Chondrocyte (in vitro differentiated cells): ENCODE data around the gene CFAP45. TPM values are rescaled to one million over a fixed set of nuclear protein-coding genes. Genes with fewer than 3 reads are reported as not detected.
A peak's percentile ranks its signal among the peaks of the same experiment; 100 is the strongest.

Source experiments
- DNase-seq: peaks from one replicate; pipeline ENCODE4 v3.0.0; 2021; ENCODE audit warnings: mixed read lengths, low spot score
- H3K27ac Mint-ChIP-seq: one replicate; pipeline ENCODE4 v1.8.0; 2021; ENCODE audit warnings: mild to moderate bottlenecking, moderate library complexity, mixed read lengths; ENCODE audit not compliant: unreplicated experiment
- H3K27me3 Mint-ChIP-seq: 2 replicates; pipeline ENCODE4 v1.8.0; 2021; ENCODE audit warnings: low read depth, mixed read lengths
- H3K36me3 Mint-ChIP-seq: 2 replicates; pipeline ENCODE4 v1.8.0; 2021; ENCODE audit warnings: low read depth, mixed read lengths
- H3K4me1 Mint-ChIP-seq: 2 replicates; pipeline ENCODE4 v1.8.0; 2021; ENCODE audit warnings: low read depth, mild to moderate bottlenecking, mixed read lengths
- H3K4me3 Mint-ChIP-seq: one replicate; pipeline ENCODE4 v1.8.0; 2021; ENCODE audit warnings: mild to moderate bottlenecking, moderate library complexity, mixed read lengths; ENCODE audit not compliant: unreplicated experiment
- H3K9me3 Mint-ChIP-seq: 2 replicates; pipeline ENCODE4 v1.8.0; 2021; ENCODE audit warnings: low read depth, mixed read lengths
- CTCF ChIP-seq: fragments of 200-600 bp; sonication (generic); IDR thresholded peaks from 2 replicates; pipeline ENCODE4 v1.5.0; 2021; ENCODE audit warnings: antibody characterized with exemption, mild to moderate bottlenecking, moderate library complexity
- total RNA-seq: library from RNA; stranded (reverse); gene quantifications from 3 replicates; pipeline ENCODE4 v1.2.1, GENCODE V29; 2021

The CFAP45 gene
- total RNA-seq, 1 donor from 2014 or later, result 0.37 TPM

GRCh38 chr1:159917533-159918351 is 17.8 kb upstream of the CFAP45 start:
- Mint-ChIP-seq H3K4me3 (peak overlapping the region; percentile 13), H3K9me3 (no peaks in the 10 kb centered on the region), H3K27ac (peak overlapping the region; percentile 84), H3K27me3 (no peaks in the 10 kb centered on the region), H3K4me1 (peaks cover 91% of the 10 kb centered on the region), H3K36me3 (peaks cover 20% of the 10 kb centered on the region)
- DNase-seq, result no peak
- TF ChIP-seq CTCF, result no peak

GRCh38 chr1:159916242-159917051 is 16.5 kb upstream of the CFAP45 start:
- no peaks in the 10 kb centered on the region for H3K9me3 Mint-ChIP-seq
- peak overlapping the region; percentile 97 for H3K27ac Mint-ChIP-seq
- H3K27me3 Mint-ChIP-seq, result no peaks in the 10 kb centered on the region
- H3K4me1 Mint-ChIP-seq, result peaks cover 88% of the 10 kb centered on the region
- TF ChIP-seq CTCF, result no peak
- no peak for DNase-seq
- H3K4me3 Mint-ChIP-seq, result peak overlapping the region; percentile 18
- peaks cover 20% of the 10 kb centered on the region for H3K36me3 Mint-ChIP-seq

GRCh38 chr1:159915571-159916241 is 15.7 kb upstream of the CFAP45 start:
- Mint-ChIP-seq H3K36me3 (peaks cover 20% of the 10 kb centered on the region), H3K4me1 (peaks cover 88% of the 10 kb centered on the region), H3K27me3 (no peaks in the 10 kb centered on the region), H3K27ac (peak overlapping the region; percentile 97), H3K4me3 (no peak overlapping the region), H3K9me3 (no peaks in the 10 kb centered on the region)
- DNase-seq, result no peak
- TF ChIP-seq CTCF, result no peak

- no peaks in the 10 kb centered on the region for H3K9me3 Mint-ChIP-seq
- no peak overlapping the region for H3K4me3 Mint-ChIP-seq
Observed at GRCh38 chr1:159914252-159915018, 14.5 kb upstream of the CFAP45 start.

More at GRCh38 chr1:159914252-159915018, 14.5 kb upstream of the CFAP45 start:
- no peak for TF ChIP-seq CTCF
- Mint-ChIP-seq H3K36me3 (peaks cover 16% of the 10 kb centered on the region), H3K4me1 (peaks cover 86% of the 10 kb centered on the region), H3K27ac (peak overlapping the region; percentile 8), H3K27me3 (no peaks in the 10 kb centered on the region)
- DNase-seq, result no peak
